DOHH2 (cell line): ENCODE results near the gene GAK.

Source experiments
- H3F3A ChIP-seq: fragments of 200-600 bp; sonication (generic), shearing (Covaris generic); 2 replicates; pipeline ENCODE4 v1.6.0; 2016; ENCODE audit warnings: antibody characterized with exemption, mild to moderate bottlenecking; ENCODE audit not compliant: control insufficient read depth, insufficient read depth
- H3K27ac ChIP-seq: fragments of 200-600 bp; sonication (generic); 2 replicates; pipeline ENCODE4 v1.5.1; 2014; ENCODE audit warnings: low read depth, mild to moderate bottlenecking, low read length, moderate library complexity
- H3K27me3 ChIP-seq: fragments of 200-600 bp; sonication (generic); 2 replicates; pipeline ENCODE4 v1.6.1; 2014; ENCODE audit warnings: mild to moderate bottlenecking, low read length, mixed read lengths; ENCODE audit not compliant: control insufficient read depth
- H3K36me3 ChIP-seq: fragments of 200-600 bp; sonication (generic); 2 replicates; pipeline ENCODE4 v1.6.1; 2014; ENCODE audit warnings: mild to moderate bottlenecking, low read length, moderate library complexity, mixed read lengths; ENCODE audit not compliant: control insufficient read depth
- H3K4me1 ChIP-seq: fragments of 200-600 bp; sonication (generic); 2 replicates; pipeline ENCODE4 v1.6.1; 2014; ENCODE audit warnings: mild to moderate bottlenecking, low read length, mixed read lengths; ENCODE audit not compliant: control insufficient read depth
- H3K4me2 ChIP-seq: fragments of 200-600 bp; sonication (generic); 2 replicates; pipeline ENCODE4 v1.6.0; 2014; ENCODE audit warnings: mild to moderate bottlenecking, low read length, moderate library complexity
- H3K4me3 ChIP-seq: fragments of 200-600 bp; sonication (generic); 2 replicates; pipeline ENCODE4 v1.5.1; 2014; ENCODE audit warnings: mild to moderate bottlenecking, low read length, mixed read lengths
- H3K79me2 ChIP-seq: fragments of 200-600 bp; sonication (generic); 2 replicates; pipeline ENCODE4 v1.6.1; 2014; ENCODE audit warnings: mild to moderate bottlenecking, low read length, mixed read lengths; ENCODE audit not compliant: control insufficient read depth
- H3K9me2 ChIP-seq: fragments of 200-600 bp; sonication (generic); replicated peaks from 2 replicates; pipeline ENCODE4 v1.6.1; 2014; ENCODE audit warnings: mild to moderate bottlenecking, low read length, mixed read lengths; ENCODE audit not compliant: control insufficient read depth
- H3K9me3 ChIP-seq: fragments of 200-600 bp; sonication (generic); 2 replicates; pipeline ENCODE4 v1.6.1; 2014; ENCODE audit warnings: antibody characterized with exemption, low read length, mixed read lengths; ENCODE audit not compliant: control insufficient read depth, insufficient read depth
- H4K20me1 ChIP-seq: fragments of 200-600 bp; sonication (generic); 2 replicates; pipeline ENCODE4 v1.6.0; 2014; ENCODE audit warnings: low read depth, mild to moderate bottlenecking, antibody characterized with exemption, low read length, moderate library complexity; ENCODE audit not compliant: control insufficient read depth, insufficient read depth
- CTCF ChIP-seq: fragments of 200-600 bp; sonication (generic); IDR thresholded peaks from one replicate; pipeline ENCODE4 v1.5.1; 2014; ENCODE audit warnings: antibody characterized with exemption, mild to moderate bottlenecking, low read depth, low read length; ENCODE audit not compliant: poor library complexity, severe bottlenecking
- EZH2phosphoT487 ChIP-seq: fragments of 200-600 bp; sonication (generic); IDR thresholded peaks from 2 replicates; pipeline ENCODE4 v1.6.1; 2017; ENCODE audit warnings: borderline replicate concordance, mild to moderate bottlenecking, antibody characterized with exemption, low read length, moderate library complexity, mixed read lengths

Gene GAK

GRCh38 chr4:952881-953573 is 20.9 kb upstream of the GAK start:
- Histone ChIP-seq H3K27ac (no peak overlapping the region), H3F3A (no peaks in the 10 kb centered on the region), H3K4me1 (no peaks in the 10 kb centered on the region), H3K27me3 (no peaks in the 10 kb centered on the region), H3K4me3 (no peak overlapping the region), H3K9me3 (no peaks in the 10 kb centered on the region), H3K4me2 (no peak overlapping the region), H3K36me3 (no peaks in the 10 kb centered on the region), H3K9me2 (no peaks in the 10 kb centered on the region), H3K79me2 (no peaks in the 10 kb centered on the region), H4K20me1 (0 out of 2 replicates have a peak, but pooled peaks cover 8% of the 10 kb centered on the region)
- TF ChIP-seq CTCF (no peak), EZH2phosphoT487 (no peak)

GRCh38 chr4:951594-952468 is 19.7 kb upstream of the GAK start:
- no peaks in the 10 kb centered on the region for H3K36me3 ChIP-seq
- H4K20me1 ChIP-seq: 0 out of 2 replicates have a peak, but pooled peaks cover 8% of the 10 kb centered on the region
- no peak overlapping the region for H3K27ac ChIP-seq
- H3K27me3 ChIP-seq: no peaks in the 10 kb centered on the region
- H3K79me2 ChIP-seq: no peaks in the 10 kb centered on the region
- H3K4me1 ChIP-seq: no peaks in the 10 kb centered on the region
- no peak for TF ChIP-seq EZH2phosphoT487
- no peak for TF ChIP-seq CTCF
- H3K4me3 ChIP-seq: no peak overlapping the region
- no peaks in the 10 kb centered on the region for H3K9me3 ChIP-seq
- no peaks in the 10 kb centered on the region for H3K9me2 ChIP-seq
- no peak overlapping the region for H3K4me2 ChIP-seq
- no peaks in the 10 kb centered on the region for H3F3A ChIP-seq

- Histone ChIP-seq H3K79me2 (no peaks in the 10 kb centered on the region), H3K27ac (no peak overlapping the region), H4K20me1 (0 out of 2 replicates have a peak, but pooled peaks cover 8% of the 10 kb centered on the region), H3K9me3 (no peaks in the 10 kb centered on the region), H3K9me2 (no peaks in the 10 kb centered on the region), H3K36me3 (no peaks in the 10 kb centered on the region), H3K4me3 (no peak overlapping the region), H3K27me3 (no peaks in the 10 kb centered on the region), H3K4me2 (no peak overlapping the region), H3K4me1 (no peaks in the 10 kb centered on the region), H3F3A (no peaks in the 10 kb centered on the region)
- no peak for TF ChIP-seq EZH2phosphoT487
- no peak for TF ChIP-seq CTCF
Observed at GRCh38 chr4:951186-951585, 19.1 kb upstream of the GAK start.
